ENCODE data around the gene TGFA.

The TGFA gene

DNA sequence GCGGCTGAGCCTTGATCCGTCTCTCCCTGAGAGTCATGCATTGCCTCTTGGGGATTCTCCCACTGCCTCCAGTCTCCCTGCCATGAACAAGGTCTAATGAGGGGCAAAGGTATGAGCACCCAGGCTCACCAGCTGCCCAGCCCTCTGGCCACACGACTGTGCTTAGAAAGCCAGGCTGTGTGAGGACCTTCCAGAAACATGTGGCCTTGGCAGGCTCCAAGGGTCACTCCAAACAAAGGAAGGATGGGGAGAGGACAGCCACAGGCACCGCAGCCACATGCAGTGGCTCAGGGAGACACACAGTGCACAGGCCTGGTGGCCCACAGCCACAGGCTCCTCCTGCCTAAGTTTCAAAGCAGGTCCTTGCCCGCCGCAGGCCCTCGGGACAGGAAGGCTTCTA is 35.8 kb downstream of the TGFA start:
- no peaks in the 10 kb centered on the region for H3K27me3 ChIP-seq (ENCODE audit: insufficient read depth, low read length)
- TF ChIP-seq EZH2 (IDR thresholded peaks at IDR 0.05; ENCODE audit: borderline replicate concordance, low read length) (no peak), CTCF (IDR thresholded peaks at IDR 0.05; ENCODE audit: low read length) (no peak)
- no peaks in the 10 kb centered on the region for H4K20me1 ChIP-seq (ENCODE audit: insufficient read depth, low read length)
- H3K9me3 ChIP-seq (ENCODE audit: low read length): no peaks in the 10 kb centered on the region
- H3K27ac ChIP-seq (ENCODE audit: low read depth, low read length, poor library complexity, severe bottlenecking): no peak overlapping the region
- no peak overlapping the region for H3K9ac ChIP-seq (ENCODE audit: low read length)
- H3F3A ChIP-seq (ENCODE audit: insufficient read depth, low read length): no peaks in the 10 kb centered on the region
- no peak overlapping the region for H3K4me2 ChIP-seq (ENCODE audit: low read length)
- H3K4me1 ChIP-seq (ENCODE audit: insufficient read depth, low read length, severe bottlenecking): no peaks in the 10 kb centered on the region
- H3K36me3 ChIP-seq (ENCODE audit: insufficient read depth, low read length): no peaks in the 10 kb centered on the region
- H3K9me2 ChIP-seq (ENCODE audit: low read depth, low read length): no peaks in the 10 kb centered on the region
- no peaks in the 10 kb centered on the region for H3K79me2 ChIP-seq (ENCODE audit: insufficient read depth, low read length)
- no peak overlapping the region for H2AFZ ChIP-seq (ENCODE audit: low read length)
- no peak overlapping the region for H3K4me3 ChIP-seq (ENCODE audit: low read depth, low read length, poor library complexity, severe bottlenecking)

DNA sequence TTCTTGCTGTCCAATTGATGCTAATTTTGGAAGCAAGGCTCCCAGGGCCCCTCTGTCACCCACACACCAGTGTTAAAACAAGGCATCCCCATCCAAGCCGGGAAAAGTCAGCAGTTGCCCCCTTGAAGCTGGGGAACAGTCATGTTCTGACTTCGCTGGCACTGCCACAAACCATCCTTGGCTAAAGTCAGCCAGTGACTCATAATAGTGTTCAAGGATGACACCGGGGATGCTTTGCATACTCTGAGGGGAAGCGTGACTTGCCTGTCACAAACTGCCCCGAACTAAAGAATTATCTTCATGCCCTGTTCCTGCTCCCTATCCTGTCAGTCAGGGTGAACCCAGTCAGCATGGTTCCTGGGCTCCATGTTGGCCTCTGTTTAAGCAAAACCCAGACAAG is 37.0 kb downstream of the TGFA start:
- no peaks in the 10 kb centered on the region for H3F3A ChIP-seq (ENCODE audit: insufficient read depth, low read length)
- no peak overlapping the region for H3K27ac ChIP-seq (ENCODE audit: low read depth, low read length, poor library complexity, severe bottlenecking)
- H3K9me2 ChIP-seq (ENCODE audit: low read depth, low read length): no peaks in the 10 kb centered on the region
- no peaks in the 10 kb centered on the region for H3K36me3 ChIP-seq (ENCODE audit: insufficient read depth, low read length)
- no peaks in the 10 kb centered on the region for H4K20me1 ChIP-seq (ENCODE audit: insufficient read depth, low read length)
- H3K9ac ChIP-seq (ENCODE audit: low read length): no peak overlapping the region
- no peaks in the 10 kb centered on the region for H3K4me1 ChIP-seq (ENCODE audit: insufficient read depth, low read length, severe bottlenecking)
- H3K9me3 ChIP-seq (ENCODE audit: low read length): no peaks in the 10 kb centered on the region
- H3K4me2 ChIP-seq (ENCODE audit: low read length): no peak overlapping the region
- no peaks in the 10 kb centered on the region for H3K79me2 ChIP-seq (ENCODE audit: insufficient read depth, low read length)
- H2AFZ ChIP-seq (ENCODE audit: low read length): no peak overlapping the region
- no peaks in the 10 kb centered on the region for H3K27me3 ChIP-seq (ENCODE audit: insufficient read depth, low read length)
- no peak overlapping the region for H3K4me3 ChIP-seq (ENCODE audit: low read depth, low read length, poor library complexity, severe bottlenecking)
- TF ChIP-seq CTCF (IDR thresholded peaks at IDR 0.05; ENCODE audit: low read length) (no peak), EZH2 (IDR thresholded peaks at IDR 0.05; ENCODE audit: borderline replicate concordance, low read length) (no peak)

- Histone ChIP-seq H3K9me3 (ENCODE audit: low read length) (no peaks in the 10 kb centered on the region), H3F3A (ENCODE audit: insufficient read depth, low read length) (no peaks in the 10 kb centered on the region), H3K4me3 (ENCODE audit: low read depth, low read length, poor library complexity, severe bottlenecking) (no peak overlapping the region), H2AFZ (ENCODE audit: low read length) (no peak overlapping the region), H3K9me2 (ENCODE audit: low read depth, low read length) (no peaks in the 10 kb centered on the region), H3K9ac (ENCODE audit: low read length) (no peak overlapping the region), H3K79me2 (ENCODE audit: insufficient read depth, low read length) (no peaks in the 10 kb centered on the region), H3K4me2 (ENCODE audit: low read length) (no peak overlapping the region), H3K27me3 (ENCODE audit: insufficient read depth, low read length) (no peaks in the 10 kb centered on the region), H3K27ac (ENCODE audit: low read depth, low read length, poor library complexity, severe bottlenecking) (no peak overlapping the region), H4K20me1 (ENCODE audit: insufficient read depth, low read length) (no peaks in the 10 kb centered on the region), H3K4me1 (ENCODE audit: insufficient read depth, low read length, severe bottlenecking) (no peaks in the 10 kb centered on the region), H3K36me3 (ENCODE audit: insufficient read depth, low read length) (no peaks in the 10 kb centered on the region)
- TF ChIP-seq EZH2 (IDR thresholded peaks at IDR 0.05; ENCODE audit: borderline replicate concordance, low read length) (no peak), CTCF (IDR thresholded peaks at IDR 0.05; ENCODE audit: low read length) (no peak)
Observed at GRCh38 chr2:70515938-70516337, 37.7 kb downstream of the TGFA start.

Measured in OCI-LY1 (cell line).